Mammary epithelial cell (primary cell): ENCODE data around the gene MYLK3.

Experiments used
- EZH2 ChIP-seq: IDR thresholded peaks from 2 replicates; pipeline ENCODE4 v1.6.1; 2012; ENCODE audit warnings: low read length, inconsistent platforms, borderline replicate concordance
- TF ChIP-seq, protein P1 (sequence below), 2 donors: IDR thresholded peaks in 1 of 2; conservative IDR thresholded peaks in 1 of 2; 2 replicates each; pipeline ENCODE4 v1.5.1; 2011 to 2012; ENCODE audit warnings: inconsistent platforms in 2 of 2, low read length in 2 of 2, mild to moderate bottlenecking in 2 of 2, control low read depth in 1 of 2, low read depth in 1 of 2; ENCODE audit not compliant: insufficient read depth in 1 of 2; ENCODE audit errors: extremely low read depth in 1 of 2

DNA sequence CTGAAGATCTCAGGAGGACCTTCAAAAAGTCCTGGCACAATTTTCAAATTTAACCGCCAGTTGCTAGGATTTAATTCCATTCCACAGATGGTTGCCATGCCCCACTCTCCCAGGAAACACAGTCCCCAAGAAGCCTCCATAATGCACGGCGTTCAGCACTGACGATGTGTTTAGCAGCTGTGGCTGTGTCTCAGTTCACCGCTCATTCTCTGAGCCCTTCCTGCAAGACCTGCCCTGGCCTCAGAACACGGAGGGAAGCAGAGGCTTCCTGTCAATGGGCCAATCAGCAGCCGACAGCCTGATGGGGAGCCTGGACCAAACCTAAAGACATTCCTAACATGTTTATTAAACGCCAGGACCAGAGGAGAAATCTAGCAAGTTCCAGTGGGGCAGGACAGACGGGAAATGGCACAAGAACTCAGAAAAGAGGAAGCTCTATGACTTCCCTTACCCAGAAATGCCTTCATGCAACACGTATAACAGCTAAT, 4.9 kb downstream of the MYLK3 start:
- TF ChIP-seq, protein P1, sequence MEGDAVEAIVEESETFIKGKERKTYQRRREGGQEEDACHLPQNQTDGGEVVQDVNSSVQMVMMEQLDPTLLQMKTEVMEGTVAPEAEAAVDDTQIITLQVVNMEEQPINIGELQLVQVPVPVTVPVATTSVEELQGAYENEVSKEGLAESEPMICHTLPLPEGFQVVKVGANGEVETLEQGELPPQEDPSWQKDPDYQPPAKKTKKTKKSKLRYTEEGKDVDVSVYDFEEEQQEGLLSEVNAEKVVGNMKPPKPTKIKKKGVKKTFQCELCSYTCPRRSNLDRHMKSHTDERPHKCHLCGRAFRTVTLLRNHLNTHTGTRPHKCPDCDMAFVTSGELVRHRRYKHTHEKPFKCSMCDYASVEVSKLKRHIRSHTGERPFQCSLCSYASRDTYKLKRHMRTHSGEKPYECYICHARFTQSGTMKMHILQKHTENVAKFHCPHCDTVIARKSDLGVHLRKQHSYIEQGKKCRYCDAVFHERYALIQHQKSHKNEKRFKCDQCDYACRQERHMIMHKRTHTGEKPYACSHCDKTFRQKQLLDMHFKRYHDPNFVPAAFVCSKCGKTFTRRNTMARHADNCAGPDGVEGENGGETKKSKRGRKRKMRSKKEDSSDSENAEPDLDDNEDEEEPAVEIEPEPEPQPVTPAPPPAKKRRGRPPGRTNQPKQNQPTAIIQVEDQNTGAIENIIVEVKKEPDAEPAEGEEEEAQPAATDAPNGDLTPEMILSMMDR (conservative IDR thresholded peaks at IDR 0.05 in 1 of 2, IDR thresholded peaks at IDR 0.05 in 1 of 2; ENCODE audit: extremely low read depth in 1 of 2, insufficient read depth in 1 of 2, low read depth in 1 of 2, low read length in 2 of 2): no peak
- TF ChIP-seq EZH2: no peak
